Thyroid gland (tissue), 4 donors: ENCODE data around the gene LIMS4.
"Not testable (repeated sequence)": the region's sequence is repeated elsewhere in the genome, so short reads cannot be mapped to it uniquely, and the experiment has no call there.

Experiments
- POLR2A ChIP-seq, 2 donors: fragments of 450-650 bp; IDR thresholded peaks; one replicate each; pipeline ENCODE4 v1.6.1; 2017; ENCODE audit warnings: antibody characterized with exemption in 2 of 2, mild to moderate bottlenecking in 2 of 2, moderate library complexity in 1 of 2
- TF ChIP-seq, protein P1 (sequence below), 6 experiments: fragments of 200-600 bp in 3 of 6; fragments of 450-650 bp in 3 of 6; sonication (generic) in 3 of 6; IDR thresholded peaks; one replicate each; pipeline ENCODE4 v1.5.1; 2016 to 2019; ENCODE audit warnings: antibody characterized with exemption in 6 of 6, mild to moderate bottlenecking in 2 of 6, inconsistent platforms in 1 of 6, moderate library complexity in 1 of 6

- TF ChIP-seq, protein P1, sequence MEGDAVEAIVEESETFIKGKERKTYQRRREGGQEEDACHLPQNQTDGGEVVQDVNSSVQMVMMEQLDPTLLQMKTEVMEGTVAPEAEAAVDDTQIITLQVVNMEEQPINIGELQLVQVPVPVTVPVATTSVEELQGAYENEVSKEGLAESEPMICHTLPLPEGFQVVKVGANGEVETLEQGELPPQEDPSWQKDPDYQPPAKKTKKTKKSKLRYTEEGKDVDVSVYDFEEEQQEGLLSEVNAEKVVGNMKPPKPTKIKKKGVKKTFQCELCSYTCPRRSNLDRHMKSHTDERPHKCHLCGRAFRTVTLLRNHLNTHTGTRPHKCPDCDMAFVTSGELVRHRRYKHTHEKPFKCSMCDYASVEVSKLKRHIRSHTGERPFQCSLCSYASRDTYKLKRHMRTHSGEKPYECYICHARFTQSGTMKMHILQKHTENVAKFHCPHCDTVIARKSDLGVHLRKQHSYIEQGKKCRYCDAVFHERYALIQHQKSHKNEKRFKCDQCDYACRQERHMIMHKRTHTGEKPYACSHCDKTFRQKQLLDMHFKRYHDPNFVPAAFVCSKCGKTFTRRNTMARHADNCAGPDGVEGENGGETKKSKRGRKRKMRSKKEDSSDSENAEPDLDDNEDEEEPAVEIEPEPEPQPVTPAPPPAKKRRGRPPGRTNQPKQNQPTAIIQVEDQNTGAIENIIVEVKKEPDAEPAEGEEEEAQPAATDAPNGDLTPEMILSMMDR (IDR thresholded peaks at IDR 0.05): not testable (repeated sequence)
- TF ChIP-seq POLR2A (IDR thresholded peaks at IDR 0.05): not testable (repeated sequence)
These were observed 46.9 kb downstream of the LIMS4 start for GRCh38 chr2:110425725-110426124.
